Peyer's patch (tissue), 4 donors: ENCODE data around the gene MVK.

ENCODE experiments used
- CTCF ChIP-seq, 6 experiments: fragments of 450-650 bp in 4 of 6; fragments of 200-600 bp in 2 of 6; sonication (generic) in 1 of 6; IDR thresholded peaks; one replicate each; pipeline ENCODE4 v1.5.1; 2017 to 2019; ENCODE audit warnings: antibody characterized with exemption in 6 of 6, mild to moderate bottlenecking in 3 of 6, moderate library complexity in 1 of 6
- POLR2A ChIP-seq, 2 donors: fragments of 450-650 bp; IDR thresholded peaks; one replicate each; pipeline ENCODE4 v1.5.1; 2017; ENCODE audit warnings: antibody characterized with exemption in 2 of 2, mild to moderate bottlenecking in 2 of 2, moderate library complexity in 2 of 2

DNA sequence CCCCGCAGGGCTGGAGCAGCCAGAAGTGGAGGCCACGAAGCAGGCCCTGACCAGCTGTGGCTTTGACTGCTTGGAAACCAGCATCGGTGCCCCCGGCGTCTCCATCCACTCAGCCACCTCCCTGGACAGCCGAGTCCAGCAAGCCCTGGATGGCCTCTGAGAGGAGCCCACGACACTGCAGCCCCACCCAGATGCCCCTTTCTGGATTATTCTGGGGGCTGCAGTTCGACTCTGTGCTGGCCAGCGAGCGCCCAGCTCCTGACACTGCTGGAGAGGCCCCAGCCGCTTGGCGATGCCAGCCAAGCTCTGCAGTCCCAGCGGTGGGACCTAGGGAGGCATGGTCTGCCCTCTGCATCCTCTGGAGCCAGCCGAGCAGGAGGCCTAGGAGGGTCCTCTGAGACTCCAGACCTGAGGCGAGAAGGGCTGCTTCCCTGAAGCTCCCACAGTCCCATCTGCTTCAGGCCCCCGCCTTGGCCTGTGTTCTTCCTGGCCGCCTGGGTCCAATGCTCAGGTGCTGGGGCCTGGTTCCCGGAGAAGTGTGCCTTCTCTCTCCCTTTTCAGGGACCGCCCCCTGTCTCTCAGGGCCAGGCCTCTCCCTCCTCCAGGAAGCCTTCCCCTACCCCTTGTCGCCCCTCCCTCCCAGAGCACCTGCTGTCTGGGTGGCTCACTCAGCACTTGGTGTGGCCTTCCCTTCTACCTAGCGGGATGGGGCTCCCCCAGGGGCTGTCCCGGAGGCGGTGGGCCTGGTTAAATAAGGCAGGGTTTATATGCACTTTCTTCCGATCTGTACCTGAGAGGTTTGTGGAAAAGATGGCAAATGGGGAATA is 23.0 kb downstream of the MVK start:
- TF ChIP-seq POLR2A (IDR thresholded peaks at IDR 0.05) (no peak), CTCF (IDR thresholded peaks at IDR 0.05) (no peak)
